Thymus (tissue), 14 donors: ENCODE results near the gene ZNF844. TPM values are rescaled to one million over a fixed set of nuclear protein-coding genes. Genes with fewer than 3 reads are reported as not detected.
A peak's percentile ranks its signal among the peaks of the same experiment; 100 is the strongest.

Experiments used
- DNase-seq, 9 donors: peaks; one replicate each; pipeline ENCODE4 v3.0.0-alpha.2; 2013; ENCODE audit warnings: low spot score in 9 of 9, low read depth in 6 of 9, missing footprints in 1 of 9
- H3K27ac ChIP-seq, 2 donors: one replicate each; pipeline ENCODE4 v1.5.1; 2013; ENCODE audit warnings: control low read depth in 1 of 2, low read depth in 1 of 2, low read length in 1 of 2, mild to moderate bottlenecking in 1 of 2, moderate library complexity in 1 of 2
- H3K27me3 ChIP-seq, 2 donors: one replicate each; pipeline ENCODE4 v1.5.1; 2013; ENCODE audit warnings: low read length in 1 of 2; ENCODE audit not compliant: control insufficient read depth in 2 of 2, insufficient read depth in 1 of 2
- H3K36me3 ChIP-seq, 2 donors: one replicate each; pipeline ENCODE4 v1.5.1; 2013; ENCODE audit warnings: low read length in 1 of 2, mild to moderate bottlenecking in 1 of 2, moderate library complexity in 1 of 2; ENCODE audit not compliant: control insufficient read depth in 2 of 2, insufficient read depth in 2 of 2
- H3K4me1 ChIP-seq, 2 donors: one replicate each; pipeline ENCODE4 v1.5.1; 2013; ENCODE audit warnings: low read length in 2 of 2; ENCODE audit not compliant: control insufficient read depth in 2 of 2, insufficient read depth in 2 of 2
- H3K4me3 ChIP-seq, 2 donors: one replicate each; pipeline ENCODE4 v1.5.1; 2013; ENCODE audit warnings: low read length in 2 of 2, control low read depth in 1 of 2, mild to moderate bottlenecking in 1 of 2
- H3K9me3 ChIP-seq, 2 donors: one replicate each; pipeline ENCODE4 v1.5.1; 2013; ENCODE audit warnings: low read length in 1 of 2, mild to moderate bottlenecking in 1 of 2; ENCODE audit not compliant: control insufficient read depth in 2 of 2, insufficient read depth in 1 of 2
- WGBS: extraction: QIAGEN DNeasy Blood & Tissue Kit; methylation state at CpG from one replicate; pipeline ENCODE4 v1.1.7; 2013; 5-methylcytosine and 5-hydroxymethylcytosine counted together
- long read RNA-seq, 10 donors: transcript quantifications; one replicate each; lab custom pipeline, GENCODE V29; 2026
- polyA plus RNA-seq: library from polyadenylated mRNA; stranded (reverse); fragments of 200-250 nt; gene quantifications from one replicate; pipeline ENCODE4 v1.2.3, GENCODE V29; 2013
- total RNA-seq: library from RNA; stranded (reverse); fragments of 120-200 nt; gene quantifications from one replicate; pipeline ENCODE4 v1.2.4, GENCODE V29; 2013
- donor health status: healthy.

The ZNF844 gene
- 4.6 TPM for total RNA-seq
- 7.0 TPM for polyA plus RNA-seq
- long read RNA-seq, donor 1: 0 reads
- long read RNA-seq, donor 2, full-length matches to known transcripts: 1 of 1 reads
- long read RNA-seq, donor 2, partial matches to known transcripts: 0 of 1 reads
- long read RNA-seq, donor 2, other reads (novel, unspliced or antisense): 0 of 1 reads
- long read RNA-seq, donor 3, full-length matches to known transcripts: 1 of 1 reads
- long read RNA-seq, donor 3, partial matches to known transcripts: 0 of 1 reads
- long read RNA-seq, donor 3, other reads (novel, unspliced or antisense): 0 of 1 reads
- long read RNA-seq, donor 4: 0 reads
- long read RNA-seq, donor 5, full-length matches to known transcripts: 1 of 1 reads
- long read RNA-seq, donor 5, partial matches to known transcripts: 0 of 1 reads
- long read RNA-seq, donor 5, other reads (novel, unspliced or antisense): 0 of 1 reads
- long read RNA-seq, donor 6: 0 reads
- long read RNA-seq, donor 7, full-length matches to known transcripts: 2 of 2 reads
- long read RNA-seq, donor 7, partial matches to known transcripts: 0 of 2 reads
- long read RNA-seq, donor 7, other reads (novel, unspliced or antisense): 0 of 2 reads
- long read RNA-seq, donor 8: 0 reads
- long read RNA-seq, donor 9, full-length matches to known transcripts: 2 of 2 reads
- long read RNA-seq, donor 9, partial matches to known transcripts: 0 of 2 reads
- long read RNA-seq, donor 9, other reads (novel, unspliced or antisense): 0 of 2 reads
- long read RNA-seq, donor 10, full-length matches to known transcripts: 1 of 1 reads
- long read RNA-seq, donor 10, partial matches to known transcripts: 0 of 1 reads
- long read RNA-seq, donor 10, other reads (novel, unspliced or antisense): 0 of 1 reads

GRCh38 chr19:12064590-12065538, at the start of gene ZNF844:
Gene ZNF844 (plus strand): TSS chr19:12064731. CDS start chr19:12064874, 143 bp downstream.
- Histone ChIP-seq H3K4me1 (peaks cover 4% of the 10 kb centered on the region in 2 donors), H3K4me3 (peak within 1 kb of the TSS; percentile 70 to 86), H3K36me3 (no peaks in the 10 kb centered on the region), H3K27me3 (peaks cover 0 to 6% of the 10 kb centered on the region in 2 donors), H3K9me3 (peaks cover 3 to 34% of the 10 kb centered on the region in 2 donors), H3K27ac (peak within 1 kb of the TSS; percentile 76 to 90)
- peak in 8 of 9 donors; percentile 27 to 82 (median 64) for DNase-seq
- WGBS: 5% methylated on average over 66 of the region's 66 CpGs

DNA sequence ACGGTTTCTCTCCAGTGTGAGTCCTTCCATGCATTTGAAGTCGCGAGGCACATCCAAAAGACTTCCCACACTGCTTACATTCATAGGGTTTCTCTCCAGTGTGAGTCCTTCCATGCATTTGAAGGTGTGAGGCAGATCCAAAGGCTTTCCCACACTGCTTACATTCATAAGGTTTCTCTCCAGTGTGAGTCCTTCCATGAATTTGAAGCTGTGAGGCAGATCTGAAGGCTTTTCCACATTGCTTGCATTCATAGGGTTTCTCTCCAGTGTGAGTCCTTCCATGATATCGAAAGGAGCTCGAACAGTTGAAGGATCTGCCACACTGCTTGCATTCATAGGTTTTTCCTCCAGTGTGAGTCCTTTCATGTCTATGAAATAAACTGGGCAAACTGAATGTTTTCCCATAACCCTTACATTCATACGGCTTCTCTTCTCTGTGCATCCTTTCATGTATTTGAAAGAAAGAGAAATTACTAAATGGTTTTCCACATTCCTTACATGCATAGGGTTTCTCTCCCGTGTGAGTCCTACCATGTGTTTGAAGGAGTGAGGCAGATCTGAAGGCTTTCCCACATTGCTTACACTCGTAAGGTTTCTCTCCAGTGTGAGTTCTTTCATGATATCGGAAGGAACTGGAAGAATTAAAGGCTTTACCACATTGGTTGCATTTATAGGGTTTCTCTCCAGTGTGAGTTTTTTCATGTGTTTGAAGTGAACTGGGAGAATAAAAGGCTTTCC, 49.3 kb upstream of the ZNF844 start:
- peaks cover 24 to 67% of the 10 kb centered on the region in 2 donors for H3K9me3 ChIP-seq
- no peak overlapping the region for H3K27ac ChIP-seq
- H3K4me1 ChIP-seq: no peaks in the 10 kb centered on the region
- H3K4me3 ChIP-seq: no peak overlapping the region
- peaks cover 38 to 50% of the 10 kb centered on the region in 2 donors for H3K36me3 ChIP-seq
- H3K27me3 ChIP-seq: no peaks in the 10 kb centered on the region
- 98% methylated on average over 9 of the region's 9 CpGs for WGBS
- DNase-seq: no peak

- WGBS: 97% methylated on average over 2 of the region's 2 CpGs
- DNase-seq: no peak
- Histone ChIP-seq H3K27ac (no peak overlapping the region), H3K4me3 (no peak overlapping the region), H3K4me1 (no peaks in the 10 kb centered on the region), H3K27me3 (no peaks in the 10 kb centered on the region), H3K9me3 (peaks cover 24 to 71% of the 10 kb centered on the region in 2 donors), H3K36me3 (peaks cover 38 to 50% of the 10 kb centered on the region in 2 donors)
These were observed 48.8 kb upstream of the ZNF844 start for GRCh38 chr19:12015753-12016116.

DNA sequence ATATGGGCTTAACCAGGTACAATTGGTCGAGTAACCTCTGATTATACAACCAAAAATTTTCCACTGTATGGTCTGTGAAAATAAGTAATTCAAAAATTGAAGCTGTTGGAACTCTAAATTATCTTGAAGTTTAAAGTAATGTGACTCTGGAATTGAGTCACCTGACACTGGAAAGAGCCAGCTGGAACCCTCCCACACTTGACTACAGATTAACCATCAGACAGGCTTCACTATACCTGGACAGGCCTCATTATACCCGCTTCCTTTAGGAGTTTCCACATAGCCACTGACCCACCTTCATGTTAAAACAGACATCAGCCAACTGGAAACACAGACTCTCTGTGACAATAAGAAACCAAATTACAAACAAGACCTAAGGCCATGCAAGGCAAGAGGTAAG, 30.3 kb upstream of the ZNF844 start:
- Histone ChIP-seq H3K36me3 (no peaks in the 10 kb centered on the region), H3K4me3 (no peak overlapping the region), H3K27ac (peak overlapping the region in 1 of 2 donors; percentile 17), H3K9me3 (peaks cover 0 to 8% of the 10 kb centered on the region in 2 donors), H3K4me1 (peaks cover 4 to 10% of the 10 kb centered on the region in 2 donors), H3K27me3 (peaks cover 0 to 16% of the 10 kb centered on the region in 2 donors)
- no peak for DNase-seq
- WGBS: 93% methylated on average over 2 of the region's 2 CpGs

DNA sequence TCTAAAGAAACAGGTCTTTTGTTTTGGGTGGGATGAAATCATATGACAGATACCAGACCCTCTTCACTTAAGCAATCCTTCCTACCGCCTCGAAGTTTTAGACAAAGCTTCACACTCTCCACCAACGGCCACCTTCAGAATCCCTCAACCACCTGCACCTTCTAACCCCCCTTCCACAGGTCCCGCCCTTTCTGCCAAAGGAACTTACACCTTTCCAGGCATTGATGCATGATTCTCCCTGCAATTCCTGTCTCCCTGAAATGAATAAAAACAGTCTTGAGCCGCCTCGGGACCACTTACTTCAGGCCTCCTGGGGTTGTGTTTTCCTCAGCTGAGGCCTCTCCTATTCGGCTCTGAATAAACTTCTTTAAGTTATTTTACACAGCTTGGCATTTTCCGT, 29.9 kb upstream of the ZNF844 start:
- H3K4me3 ChIP-seq: peak overlapping the region in 1 of 2 donors; percentile 54
- peaks cover 0 to 8% of the 10 kb centered on the region in 2 donors for H3K9me3 ChIP-seq
- WGBS: 74% methylated on average over 8 of the region's 8 CpGs
- peaks cover 0 to 2% of the 10 kb centered on the region in 2 donors for H3K36me3 ChIP-seq
- no peak for DNase-seq
- peak overlapping the region in 1 of 2 donors; percentile 17 for H3K27ac ChIP-seq
- peaks cover 0 to 16% of the 10 kb centered on the region in 2 donors for H3K27me3 ChIP-seq
- H3K4me1 ChIP-seq: peaks cover 4 to 10% of the 10 kb centered on the region in 2 donors

- peaks cover 0 to 16% of the 10 kb centered on the region in 2 donors for H3K27me3 ChIP-seq
- peaks cover 0 to 2% of the 10 kb centered on the region in 2 donors for H3K36me3 ChIP-seq
- H3K27ac ChIP-seq: peak within 1 kb of the TSS; percentile 17 to 64
- WGBS: 2% methylated on average over 68 of the region's 68 CpGs
- peak; percentile 32 to 78 (median 48) for DNase-seq
- peak within 1 kb of the TSS; percentile 54 for H3K4me3 ChIP-seq
- peaks cover 4 to 10% of the 10 kb centered on the region in 2 donors for H3K4me1 ChIP-seq
- peaks cover 0 to 4% of the 10 kb centered on the region in 2 donors for H3K9me3 ChIP-seq
These were observed 29.0 kb upstream of the ZNF844 start, which contains the start of gene ZNF433 for GRCh38 chr19:12035220-12036172. Gene ZNF433 (minus strand): TSS chr19:12035679. CDS start chr19:12035539, 140 bp downstream.

DNA sequence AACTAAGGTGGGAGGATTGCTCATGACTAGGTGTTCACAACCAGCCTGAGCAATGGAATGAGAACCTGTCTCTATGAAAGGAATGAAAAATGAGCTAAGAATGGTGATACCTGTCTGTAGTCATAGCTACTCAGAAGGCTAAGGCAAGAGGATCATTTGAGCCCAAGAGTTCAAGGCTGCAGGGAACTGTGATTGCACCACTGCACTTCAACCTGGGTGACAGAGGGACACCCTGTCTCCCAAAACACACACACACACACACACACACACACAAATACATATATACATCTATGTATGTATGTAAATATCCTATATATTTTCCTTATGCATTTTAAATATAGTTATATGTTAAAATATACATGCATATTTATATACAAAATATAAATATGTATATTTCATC, 21.6 kb upstream of the ZNF844 start:
- Histone ChIP-seq H3K27me3 (no peaks in the 10 kb centered on the region), H3K4me1 (no peaks in the 10 kb centered on the region), H3K27ac (no peak overlapping the region), H3K4me3 (no peak overlapping the region), H3K9me3 (peaks cover 10 to 20% of the 10 kb centered on the region in 2 donors), H3K36me3 (peaks cover 0 to 5% of the 10 kb centered on the region in 2 donors)
- no peak for DNase-seq
